Neuronal stem cell (in vitro differentiated cells): Measurements from ENCODE around the gene COQ8A.
A peak's percentile ranks its signal among the peaks of the same experiment; 100 is the strongest.

Source experiments
- DNase-seq: peaks from one replicate; pipeline ENCODE4 v3.0.0-alpha.2; 2013; ENCODE audit warnings: low spot score
- H2AFZ ChIP-seq: one replicate; pipeline ENCODE4 v1.6.1; 2013; ENCODE audit warnings: mild to moderate bottlenecking, low read length, inconsistent platforms
- H2AK5ac ChIP-seq: 2 replicates; pipeline ENCODE4 v1.6.1; 2013; ENCODE audit warnings: low read depth, mild to moderate bottlenecking, inconsistent platforms, low read length, moderate library complexity, mixed read lengths
- H2BK120ac ChIP-seq: 2 replicates; pipeline ENCODE4 v1.6.1; 2013; ENCODE audit warnings: low read depth, mild to moderate bottlenecking, inconsistent platforms, low read length, moderate library complexity, mixed read lengths
- H2BK12ac ChIP-seq: one replicate; pipeline ENCODE4 v1.6.1; 2013; ENCODE audit warnings: low read length, inconsistent platforms
- H2BK15ac ChIP-seq: 2 replicates; pipeline ENCODE4 v1.6.1; 2013; ENCODE audit warnings: mild to moderate bottlenecking, low read length, inconsistent platforms, mixed read lengths
- H2BK5ac ChIP-seq: one replicate; pipeline ENCODE4 v1.6.1; 2013; ENCODE audit warnings: inconsistent platforms, mild to moderate bottlenecking, low read length, moderate library complexity
- H3K14ac ChIP-seq: one replicate; pipeline ENCODE4 v1.6.1; 2013; ENCODE audit warnings: low read length, inconsistent platforms
- H3K18ac ChIP-seq: 2 replicates; pipeline ENCODE4 v1.6.1; 2013; ENCODE audit warnings: low read length, inconsistent platforms
- H3K23ac ChIP-seq: 2 replicates; pipeline ENCODE4 v1.6.1; 2013; ENCODE audit warnings: low read depth, mild to moderate bottlenecking, mixed read lengths, low read length, inconsistent platforms; ENCODE audit not compliant: poor library complexity
- H3K27ac ChIP-seq: replicated peaks from 3 replicates; pipeline ENCODE4 v1.5.1; 2013; ENCODE audit warnings: low read length, inconsistent platforms
- H3K27me3 ChIP-seq, 3 experiments: 2 replicates each; pipeline ENCODE4 v1.6.1; 2013; ENCODE audit warnings: low read length in 3 of 3, mild to moderate bottlenecking in 2 of 3, inconsistent platforms in 1 of 3, low read depth in 1 of 3, mixed read lengths in 1 of 3, moderate library complexity in 1 of 3; ENCODE audit not compliant: control insufficient read depth in 3 of 3, insufficient read depth in 3 of 3
- H3K36me3 ChIP-seq, 2 donors: replicated peaks in 1 of 2; 2 replicates each; pipeline ENCODE4 v1.6.1; 2013; ENCODE audit warnings: low read length in 2 of 2; ENCODE audit not compliant: control insufficient read depth in 2 of 2, insufficient read depth in 2 of 2
- H3K4ac ChIP-seq: 2 replicates; pipeline ENCODE4 v1.6.1; 2013; ENCODE audit warnings: inconsistent platforms, mild to moderate bottlenecking, low read length, moderate library complexity
- H3K4me1 ChIP-seq, 2 donors: 1 replicate in 1 of 2; 2 replicates in 1 of 2; pipeline ENCODE4 v1.6.1; 2013; ENCODE audit warnings: low read length in 2 of 2, low read depth in 1 of 2; ENCODE audit not compliant: control insufficient read depth in 2 of 2, insufficient read depth in 1 of 2
- H3K4me2 ChIP-seq: one replicate; pipeline ENCODE4 v1.6.1; 2013; ENCODE audit warnings: mild to moderate bottlenecking, low read length, inconsistent platforms; ENCODE audit not compliant: insufficient read depth, poor library complexity, severe bottlenecking
- H3K4me3 ChIP-seq, 2 donors: 2 replicates each; pipeline ENCODE4 v1.5.1; 2013; ENCODE audit warnings: low read length in 2 of 2, mild to moderate bottlenecking in 2 of 2, inconsistent platforms in 1 of 2, moderate library complexity in 1 of 2
- H3K79me1 ChIP-seq: one replicate; pipeline ENCODE4 v1.6.1; 2013; ENCODE audit warnings: low read depth, mild to moderate bottlenecking, inconsistent platforms, low read length, moderate library complexity
- H3K9ac ChIP-seq: one replicate; pipeline ENCODE4 v1.6.1; 2013; ENCODE audit warnings: mild to moderate bottlenecking, low read depth, low read length, inconsistent platforms; ENCODE audit not compliant: poor library complexity
- H3K9me3 ChIP-seq, 2 donors: replicated peaks in 1 of 2; 2 replicates each; pipeline versions ENCODE3 to v1.6.1; 2013; ENCODE audit warnings: low read length in 2 of 2, mild to moderate bottlenecking in 2 of 2, inconsistent platforms in 1 of 2, low read depth in 1 of 2, mixed read lengths in 1 of 2, moderate library complexity in 1 of 2; ENCODE audit not compliant: control insufficient read depth in 2 of 2, insufficient read depth in 1 of 2
- H4K8ac ChIP-seq: one replicate; pipeline ENCODE4 v1.6.1; 2013; ENCODE audit warnings: low read depth, mild to moderate bottlenecking, inconsistent platforms, low read length, moderate library complexity
- H4K91ac ChIP-seq: one replicate; pipeline ENCODE4 v1.6.1; 2013; ENCODE audit warnings: low read length, low read depth, mild to moderate bottlenecking, inconsistent platforms; ENCODE audit not compliant: poor library complexity
- WGBS, 2 donors: extraction: QIAGEN DNeasy Blood & Tissue Kit; methylation state at CpG; one replicate each; pipeline ENCODE4 v1.1.7; 2013; ENCODE audit warnings: missing lambda C conversion rate in 2 of 2, mixed read lengths in 1 of 2; ENCODE audit not compliant: insufficient read length in 2 of 2, insufficient replicate concordance in 1 of 2; ENCODE audit errors: extremely low coverage in 2 of 2; 5-methylcytosine and 5-hydroxymethylcytosine counted together

COQ8A gene

DNA sequence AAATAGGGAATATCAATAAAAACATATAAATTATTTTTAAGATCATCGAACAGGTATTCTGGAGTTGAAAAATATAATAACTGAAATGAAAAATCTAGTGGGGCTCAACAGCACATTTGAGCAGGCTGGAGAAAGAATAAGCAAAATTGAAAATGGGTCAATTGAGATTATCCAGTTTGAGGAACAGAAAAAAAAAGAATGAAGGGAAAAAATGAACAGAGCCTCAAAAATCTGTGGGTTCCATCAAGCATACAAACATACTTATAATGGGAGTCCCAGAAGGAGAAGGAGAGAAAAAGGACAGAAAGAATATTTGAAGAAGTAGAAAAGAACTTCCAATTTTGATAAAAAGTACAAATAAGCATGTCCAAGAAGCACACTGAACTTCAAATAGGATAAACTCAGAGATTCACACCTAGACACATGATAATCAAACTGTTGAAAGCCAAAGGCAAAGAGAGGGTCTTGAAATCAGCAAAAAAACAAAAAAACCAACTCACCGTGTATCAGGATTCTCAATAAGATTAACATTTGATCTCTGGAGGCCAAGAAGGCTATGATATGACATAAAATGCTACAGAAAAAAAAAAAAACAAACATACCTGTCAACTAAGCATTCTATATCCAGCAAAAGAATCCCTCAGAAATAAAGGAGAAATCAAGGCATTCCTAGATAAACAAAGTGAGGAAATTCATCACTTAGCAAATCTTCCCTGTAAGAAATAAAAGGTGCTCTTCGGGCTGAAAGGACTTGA lies 5.4 kb upstream of the COQ8A start:
- H3K36me3 ChIP-seq, result no peaks in the 10 kb centered on the region
- H3K9ac ChIP-seq, result no peak overlapping the region
- no peak overlapping the region for H3K23ac ChIP-seq
- H2BK120ac ChIP-seq, result no peak overlapping the region
- no peaks in the 10 kb centered on the region for H3K79me1 ChIP-seq
- no peak overlapping the region for H2AK5ac ChIP-seq
- no peak overlapping the region for H3K27ac ChIP-seq
- no peak for DNase-seq
- no peaks in the 10 kb centered on the region for H3K27me3 ChIP-seq
- peaks cover 0 to 2% of the 10 kb centered on the region in 2 donors for H3K4me1 ChIP-seq
- WGBS, 2 donors, result no CpG with 5 or more reads among the region's 3 CpGs
- H3K18ac ChIP-seq, result no peak overlapping the region
- no peak overlapping the region for H2BK5ac ChIP-seq
- no peak overlapping the region for H4K91ac ChIP-seq
- no peak overlapping the region for H4K8ac ChIP-seq
- H3K4me3 ChIP-seq, result no peak overlapping the region
- H2BK12ac ChIP-seq, result no peak overlapping the region
- H3K4ac ChIP-seq, result no peak overlapping the region
- no peak overlapping the region for H2BK15ac ChIP-seq
- no peak overlapping the region for H3K14ac ChIP-seq
- H3K4me2 ChIP-seq, result no peak overlapping the region
- H2AFZ ChIP-seq, result no peak overlapping the region
- peaks cover 0 to 9% of the 10 kb centered on the region in 2 donors for H3K9me3 ChIP-seq

DNA sequence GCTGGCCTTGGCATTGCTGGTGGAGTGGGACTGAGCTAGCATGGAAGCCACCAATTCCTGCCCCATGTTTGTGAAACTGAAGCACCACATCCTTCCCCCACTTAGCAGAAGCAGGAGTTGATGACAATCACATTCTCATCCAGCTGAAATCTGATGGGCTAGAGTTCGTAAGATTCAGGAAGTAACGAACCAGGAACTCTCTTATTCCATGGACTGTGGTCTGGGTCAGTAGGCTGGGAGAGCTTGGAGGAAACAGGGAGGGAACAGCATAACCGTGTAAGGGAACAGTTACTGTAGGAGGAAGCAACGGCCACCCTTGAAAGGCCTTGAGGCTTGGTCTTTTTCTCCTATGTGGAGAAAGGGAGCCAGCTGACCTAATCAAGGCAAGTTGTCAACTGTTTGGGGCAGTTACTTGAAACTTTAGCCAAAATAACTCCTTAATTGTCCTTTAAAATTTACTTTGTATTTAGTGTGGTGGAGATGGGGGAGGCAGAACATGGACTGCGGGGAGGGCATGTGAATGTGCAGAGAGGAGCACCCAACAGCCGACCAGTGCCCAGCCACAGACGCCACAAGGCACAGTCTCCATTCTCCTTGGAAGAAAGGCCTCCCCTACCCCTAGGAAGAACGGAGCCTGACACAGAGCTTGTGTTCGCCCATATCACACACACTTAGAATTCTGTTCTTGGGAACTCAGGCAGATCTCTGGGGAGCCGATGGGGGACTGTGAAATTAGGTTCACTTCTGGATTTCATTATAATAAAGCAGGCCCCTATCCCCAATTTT lies 2.0 kb upstream of the COQ8A start:
- H3K79me1 ChIP-seq, result peaks cover 3% of the 10 kb centered on the region
- no peak overlapping the region for H3K18ac ChIP-seq
- no peak overlapping the region for H2AFZ ChIP-seq
- DNase-seq, result no peak
- no CpG with 5 or more reads among the region's 10 CpGs for WGBS, 2 donors
- no peak overlapping the region for H3K4me3 ChIP-seq
- H3K9ac ChIP-seq, result no peak overlapping the region
- no peak overlapping the region for H3K14ac ChIP-seq
- no peak overlapping the region for H4K8ac ChIP-seq
- H2BK15ac ChIP-seq, result no peak overlapping the region
- no peak overlapping the region for H2BK120ac ChIP-seq
- H3K4me2 ChIP-seq, result no peak overlapping the region
- H3K36me3 ChIP-seq, result no peaks in the 10 kb centered on the region
- peaks cover 4 to 12% of the 10 kb centered on the region in 2 donors for H3K4me1 ChIP-seq
- H3K9me3 ChIP-seq, result peaks cover 0 to 9% of the 10 kb centered on the region in 2 donors
- H3K4ac ChIP-seq, result no peak overlapping the region
- no peak overlapping the region for H3K23ac ChIP-seq
- no peak overlapping the region for H2BK12ac ChIP-seq
- no peak overlapping the region for H2BK5ac ChIP-seq
- H2AK5ac ChIP-seq, result peak overlapping the region; percentile 21
- H3K27me3 ChIP-seq, result no peaks in the 10 kb centered on the region
- no peak overlapping the region for H3K27ac ChIP-seq
- no peak overlapping the region for H4K91ac ChIP-seq

GRCh38 chr1:226938903-226939437 lies 1.1 kb upstream of the COQ8A start:
- Histone ChIP-seq H3K4me3 (peak overlapping the region; percentile 68 to 80), H3K23ac (peak overlapping the region; percentile 99), H3K27me3 (no peaks in the 10 kb centered on the region), H2AK5ac (no peak overlapping the region), H2BK120ac (no peak overlapping the region), H3K14ac (no peak overlapping the region), H3K4ac (no peak overlapping the region), H2BK5ac (no peak overlapping the region), H3K4me2 (peak overlapping the region; percentile 98), H3K9me3 (peaks cover 0 to 8% of the 10 kb centered on the region in 2 donors), H2AFZ (peak overlapping the region; percentile 99), H3K79me1 (peaks cover 3% of the 10 kb centered on the region), H4K91ac (no peak overlapping the region), H4K8ac (no peak overlapping the region), H3K36me3 (no peaks in the 10 kb centered on the region), H3K27ac (peak overlapping the region; percentile 91), H3K18ac (peak overlapping the region; percentile 99), H3K9ac (peak overlapping the region; percentile 94), H2BK12ac (peak overlapping the region; percentile 46), H3K4me1 (peaks cover 4 to 12% of the 10 kb centered on the region in 2 donors), H2BK15ac (no peak overlapping the region)
- no CpG with 5 or more reads among the region's 12 CpGs for WGBS, 2 donors
- DNase-seq, result no peak
